GM12801 (cell line): ENCODE results near the gene HNRNPA1.

Experiments used
- CTCF ChIP-seq: IDR thresholded peaks from one replicate; pipeline ENCODE4 v1.5.1; 2011; ENCODE audit warnings: control low read depth; ENCODE audit not compliant: insufficient read length; ENCODE audit errors: extremely low read depth

Gene HNRNPA1

DNA sequence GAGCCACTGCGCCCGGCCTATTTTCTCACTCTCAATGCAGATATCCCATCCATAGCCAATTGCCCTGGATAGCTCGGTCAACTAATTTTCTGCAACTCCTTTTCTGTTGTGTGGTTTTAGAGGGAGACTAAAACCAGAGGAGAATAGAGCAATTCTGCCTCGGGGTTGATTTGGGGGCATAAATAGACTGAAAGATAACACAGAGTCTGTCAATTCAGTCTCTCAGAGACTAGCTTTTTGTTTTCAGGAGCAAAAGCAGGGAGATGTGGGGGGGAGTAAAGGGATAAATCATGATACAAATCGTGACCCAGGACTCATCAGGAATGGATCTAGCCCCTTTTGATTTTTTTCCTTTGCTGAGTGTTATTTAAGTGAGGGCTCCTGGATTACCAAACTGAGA, 50.9 kb downstream of the HNRNPA1 start:
- TF ChIP-seq CTCF, result no peak

DNA sequence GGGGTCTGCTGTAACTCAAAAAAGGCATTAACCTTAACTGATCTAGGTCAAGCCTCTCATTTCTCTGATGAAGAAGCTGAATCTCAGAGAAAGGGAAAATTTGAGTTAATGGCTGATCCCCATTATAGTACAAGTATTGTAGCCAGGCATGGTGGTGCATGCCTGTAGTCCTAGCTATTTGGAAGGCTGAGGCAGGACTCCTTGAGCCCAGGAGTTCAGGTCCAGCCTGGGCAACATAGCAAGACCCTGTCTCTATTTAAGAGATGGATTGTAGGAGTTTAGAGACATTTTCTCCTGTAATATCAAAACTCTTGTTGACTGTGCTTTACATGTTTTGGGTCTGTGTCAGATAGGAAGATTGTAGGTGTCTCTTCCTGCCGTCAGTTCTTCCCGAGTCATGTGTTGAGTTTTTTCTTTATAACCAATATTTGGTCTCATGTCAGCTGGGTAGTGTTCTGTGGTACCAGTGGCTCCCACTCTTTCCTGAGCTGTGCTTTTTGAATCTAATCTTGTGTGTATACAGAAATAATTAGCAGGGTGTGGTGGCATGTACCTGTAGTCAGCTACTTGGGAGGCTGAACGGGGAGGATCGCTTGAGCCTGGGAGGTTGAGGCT, 53.0 kb downstream of the HNRNPA1 start:
- TF ChIP-seq CTCF, result no peak
